DND-41 (cell line): Measurements from ENCODE around the gene DYDC1.

Experiments
- EZH2 ChIP-seq: IDR thresholded peaks from 3 replicates; pipeline ENCODE4 v1.6.1; 2012; ENCODE audit warnings: borderline replicate concordance, low read depth, mild to moderate bottlenecking, moderate library complexity, low read length, inconsistent platforms; ENCODE audit not compliant: severe bottlenecking
- TF ChIP-seq, protein P1 (sequence below): IDR thresholded peaks from 2 replicates; pipeline ENCODE4 v1.5.1; 2012; ENCODE audit warnings: borderline replicate concordance, low read length, moderate library complexity, mild to moderate bottlenecking; ENCODE audit not compliant: poor library complexity, severe bottlenecking; ENCODE audit errors: extremely low read depth

GRCh38 chr10:80290474-80291220 is 65.9 kb downstream of the DYDC1 start:
- TF ChIP-seq, protein P1, sequence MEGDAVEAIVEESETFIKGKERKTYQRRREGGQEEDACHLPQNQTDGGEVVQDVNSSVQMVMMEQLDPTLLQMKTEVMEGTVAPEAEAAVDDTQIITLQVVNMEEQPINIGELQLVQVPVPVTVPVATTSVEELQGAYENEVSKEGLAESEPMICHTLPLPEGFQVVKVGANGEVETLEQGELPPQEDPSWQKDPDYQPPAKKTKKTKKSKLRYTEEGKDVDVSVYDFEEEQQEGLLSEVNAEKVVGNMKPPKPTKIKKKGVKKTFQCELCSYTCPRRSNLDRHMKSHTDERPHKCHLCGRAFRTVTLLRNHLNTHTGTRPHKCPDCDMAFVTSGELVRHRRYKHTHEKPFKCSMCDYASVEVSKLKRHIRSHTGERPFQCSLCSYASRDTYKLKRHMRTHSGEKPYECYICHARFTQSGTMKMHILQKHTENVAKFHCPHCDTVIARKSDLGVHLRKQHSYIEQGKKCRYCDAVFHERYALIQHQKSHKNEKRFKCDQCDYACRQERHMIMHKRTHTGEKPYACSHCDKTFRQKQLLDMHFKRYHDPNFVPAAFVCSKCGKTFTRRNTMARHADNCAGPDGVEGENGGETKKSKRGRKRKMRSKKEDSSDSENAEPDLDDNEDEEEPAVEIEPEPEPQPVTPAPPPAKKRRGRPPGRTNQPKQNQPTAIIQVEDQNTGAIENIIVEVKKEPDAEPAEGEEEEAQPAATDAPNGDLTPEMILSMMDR, result no peak
- TF ChIP-seq EZH2, result no peak
